Measurements from ENCODE around the gene IGSF8. TPM values are rescaled to one million over a fixed set of nuclear protein-coding genes. Genes with fewer than 3 reads are reported as not detected.

IGSF8 gene
- total RNA-seq, 1 donor from 2014 or later: 42.8 TPM

- Histone ChIP-seq H3K27me3 (ENCODE audit: insufficient read depth, low read length) (peaks cover 57% of the 10 kb centered on the region), H3K79me2 (ENCODE audit: insufficient read depth, low read length) (no peaks in the 10 kb centered on the region), H3K36me3 (ENCODE audit: insufficient read depth, low read length) (no peaks in the 10 kb centered on the region), H4K20me1 (ENCODE audit: insufficient read depth, low read length) (no peaks in the 10 kb centered on the region), H3K9me3 (ENCODE audit: insufficient read depth, low read depth, low read length) (no peaks in the 10 kb centered on the region), H2AFZ (ENCODE audit: low read depth, low read length) (no peak overlapping the region), H3K4me2 (ENCODE audit: low read length) (no peak overlapping the region), H3K4me1 (ENCODE audit: insufficient read depth, low read length) (peaks cover 3% of the 10 kb centered on the region), H3K9ac (ENCODE audit: low read length) (no peak overlapping the region), H3K4me3 (ENCODE audit: insufficient read depth, low read depth, low read length) (no peak overlapping the region), H3K27ac (ENCODE audit: low read depth, low read length) (no peak overlapping the region)
- no peak overlapping the region for H3K27ac Mint-ChIP-seq (ENCODE audit: unreplicated experiment)
- DNase-seq (ENCODE audit: low read depth) (no peak), FAIRE-seq (no peak)
- H3K27me3 Mint-ChIP-seq (ENCODE audit: low read depth, unreplicated experiment): peaks cover 58% of the 10 kb centered on the region
- peaks cover 2% of the 10 kb centered on the region for H3K9me3 Mint-ChIP-seq (ENCODE audit: unreplicated experiment)
- TF ChIP-seq EZH2 (IDR thresholded peaks at IDR 0.05; ENCODE audit: insufficient read depth, low read length): no peak
- TF ChIP-seq, protein P1, sequence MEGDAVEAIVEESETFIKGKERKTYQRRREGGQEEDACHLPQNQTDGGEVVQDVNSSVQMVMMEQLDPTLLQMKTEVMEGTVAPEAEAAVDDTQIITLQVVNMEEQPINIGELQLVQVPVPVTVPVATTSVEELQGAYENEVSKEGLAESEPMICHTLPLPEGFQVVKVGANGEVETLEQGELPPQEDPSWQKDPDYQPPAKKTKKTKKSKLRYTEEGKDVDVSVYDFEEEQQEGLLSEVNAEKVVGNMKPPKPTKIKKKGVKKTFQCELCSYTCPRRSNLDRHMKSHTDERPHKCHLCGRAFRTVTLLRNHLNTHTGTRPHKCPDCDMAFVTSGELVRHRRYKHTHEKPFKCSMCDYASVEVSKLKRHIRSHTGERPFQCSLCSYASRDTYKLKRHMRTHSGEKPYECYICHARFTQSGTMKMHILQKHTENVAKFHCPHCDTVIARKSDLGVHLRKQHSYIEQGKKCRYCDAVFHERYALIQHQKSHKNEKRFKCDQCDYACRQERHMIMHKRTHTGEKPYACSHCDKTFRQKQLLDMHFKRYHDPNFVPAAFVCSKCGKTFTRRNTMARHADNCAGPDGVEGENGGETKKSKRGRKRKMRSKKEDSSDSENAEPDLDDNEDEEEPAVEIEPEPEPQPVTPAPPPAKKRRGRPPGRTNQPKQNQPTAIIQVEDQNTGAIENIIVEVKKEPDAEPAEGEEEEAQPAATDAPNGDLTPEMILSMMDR (IDR thresholded peaks at IDR 0.05; ENCODE audit: insufficient read depth, low read depth, low read length): no peak
- H3K4me3 Mint-ChIP-seq (ENCODE audit: unreplicated experiment): no peak overlapping the region
- peaks cover 2% of the 10 kb centered on the region for H3K36me3 Mint-ChIP-seq (ENCODE audit: low read depth, unreplicated experiment)
- H3K4me1 Mint-ChIP-seq (ENCODE audit: low read depth, unreplicated experiment): peaks cover 8% of the 10 kb centered on the region
These were observed 30.2 kb downstream of the IGSF8 start for GRCh38 chr1:160068225-160068624.

DNA sequence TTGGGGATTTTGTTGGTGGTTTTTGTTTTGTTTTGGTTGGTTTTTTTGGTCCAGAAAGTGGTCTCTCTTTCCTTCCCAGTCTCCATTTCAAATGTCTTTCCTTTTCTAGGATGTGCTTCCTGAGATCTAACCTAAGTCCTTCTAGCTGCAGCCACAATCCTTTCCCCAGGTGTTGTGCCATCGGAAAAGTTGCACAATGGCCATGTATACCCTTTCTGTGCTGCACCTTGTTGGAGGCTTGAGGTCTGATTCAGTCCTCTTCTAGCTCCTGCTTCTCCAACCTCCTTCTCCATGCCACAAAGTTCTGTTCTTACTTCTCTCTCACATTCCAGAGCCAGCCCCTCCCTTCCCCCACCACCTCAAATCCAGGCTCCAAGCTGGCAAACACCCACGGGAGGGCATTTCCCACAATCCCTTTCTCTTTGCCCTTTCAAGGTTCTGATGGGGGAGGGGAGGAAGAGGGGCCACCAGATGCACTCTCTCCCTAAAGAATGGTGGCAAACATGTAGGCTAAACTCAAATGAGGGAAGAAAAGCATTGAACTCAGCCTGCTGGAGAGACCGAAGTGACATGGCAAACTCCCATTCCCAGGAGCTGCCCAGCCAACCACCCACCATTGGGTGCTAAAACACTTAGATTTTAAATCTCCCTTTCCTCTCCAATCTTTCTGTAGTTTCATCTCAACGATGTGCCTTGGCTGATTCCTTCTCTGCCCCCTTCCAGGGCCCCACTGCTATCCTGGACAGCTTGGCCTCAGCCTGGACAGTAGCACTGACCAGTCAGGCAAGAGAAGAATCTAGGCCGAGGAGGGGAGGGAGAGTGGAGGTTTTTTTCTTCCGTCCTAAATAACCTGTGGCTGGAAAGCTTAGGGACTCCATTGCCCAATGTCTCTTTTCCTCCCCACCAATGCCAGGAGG lies 31.3 kb downstream of the IGSF8 start:
- H3K27ac Mint-ChIP-seq (ENCODE audit: unreplicated experiment): no peak overlapping the region
- H3K4me2 ChIP-seq (ENCODE audit: low read length): no peak overlapping the region
- H3K79me2 ChIP-seq (ENCODE audit: insufficient read depth, low read length): no peaks in the 10 kb centered on the region
- H3K36me3 ChIP-seq (ENCODE audit: insufficient read depth, low read length): no peaks in the 10 kb centered on the region
- peaks cover 2% of the 10 kb centered on the region for H3K9me3 Mint-ChIP-seq (ENCODE audit: unreplicated experiment)
- no peak overlapping the region for H3K4me3 ChIP-seq (ENCODE audit: insufficient read depth, low read depth, low read length)
- TF ChIP-seq, protein P1 (IDR thresholded peaks at IDR 0.05; ENCODE audit: insufficient read depth, low read depth, low read length): no peak
- no peak for TF ChIP-seq EZH2 (IDR thresholded peaks at IDR 0.05; ENCODE audit: insufficient read depth, low read length)
- H3K9ac ChIP-seq (ENCODE audit: low read length): no peak overlapping the region
- H3K27me3 Mint-ChIP-seq (ENCODE audit: low read depth, unreplicated experiment): peaks cover 54% of the 10 kb centered on the region
- DNase-seq (ENCODE audit: low read depth) (no peak), FAIRE-seq (no peak)
- H3K4me1 ChIP-seq (ENCODE audit: insufficient read depth, low read length): peaks cover 3% of the 10 kb centered on the region
- H2AFZ ChIP-seq (ENCODE audit: low read depth, low read length): no peak overlapping the region
- H3K27me3 ChIP-seq (ENCODE audit: insufficient read depth, low read length): peaks cover 63% of the 10 kb centered on the region
- H3K36me3 Mint-ChIP-seq (ENCODE audit: low read depth, unreplicated experiment): peaks cover 2% of the 10 kb centered on the region
- H3K27ac ChIP-seq (ENCODE audit: low read depth, low read length): no peak overlapping the region
- peaks cover 8% of the 10 kb centered on the region for H3K4me1 Mint-ChIP-seq (ENCODE audit: low read depth, unreplicated experiment)
- H3K4me3 Mint-ChIP-seq (ENCODE audit: unreplicated experiment): no peak overlapping the region
- H4K20me1 ChIP-seq (ENCODE audit: insufficient read depth, low read length): no peaks in the 10 kb centered on the region
- no peaks in the 10 kb centered on the region for H3K9me3 ChIP-seq (ENCODE audit: insufficient read depth, low read depth, low read length)

DNA sequence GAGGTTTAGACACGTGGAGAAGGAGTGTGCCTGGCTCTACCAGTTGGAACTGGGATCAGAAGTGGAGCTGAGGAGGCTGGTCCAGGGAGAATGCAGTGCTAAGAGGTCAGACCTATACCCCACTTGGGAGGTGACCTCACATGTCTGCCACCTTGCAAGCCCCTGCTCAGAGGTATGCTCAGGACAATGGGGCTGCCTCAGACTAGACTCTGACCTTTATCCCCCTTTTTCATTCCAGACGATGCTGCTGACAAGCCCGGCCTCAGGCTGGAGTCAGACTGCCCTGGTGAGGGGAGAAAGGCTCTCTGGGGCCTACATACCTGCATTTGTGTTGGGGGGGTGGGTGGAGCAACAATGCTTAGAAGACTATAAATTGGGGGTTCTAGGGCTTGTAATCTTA lies 33.7 kb downstream of the IGSF8 start:
- FAIRE-seq: no peak
- Histone ChIP-seq H3K9ac (ENCODE audit: low read length) (no peak overlapping the region), H3K9me3 (ENCODE audit: insufficient read depth, low read depth, low read length) (no peaks in the 10 kb centered on the region), H3K4me2 (ENCODE audit: low read length) (no peak overlapping the region), H3K27me3 (ENCODE audit: insufficient read depth, low read length) (peaks cover 54% of the 10 kb centered on the region), H3K4me1 (ENCODE audit: insufficient read depth, low read length) (no peaks in the 10 kb centered on the region), H3K79me2 (ENCODE audit: insufficient read depth, low read length) (no peaks in the 10 kb centered on the region), H3K27ac (ENCODE audit: low read depth, low read length) (no peak overlapping the region), H4K20me1 (ENCODE audit: insufficient read depth, low read length) (no peaks in the 10 kb centered on the region), H3K4me3 (ENCODE audit: insufficient read depth, low read depth, low read length) (no peak overlapping the region), H3K36me3 (ENCODE audit: insufficient read depth, low read length) (no peaks in the 10 kb centered on the region), H2AFZ (ENCODE audit: low read depth, low read length) (no peak overlapping the region)
- TF ChIP-seq, protein P1 (IDR thresholded peaks at IDR 0.05; ENCODE audit: insufficient read depth, low read depth, low read length): no peak
- TF ChIP-seq EZH2 (IDR thresholded peaks at IDR 0.05; ENCODE audit: insufficient read depth, low read length): no peak
- DNase-seq (ENCODE audit: low read depth): no peak
- H3K27ac Mint-ChIP-seq (ENCODE audit: unreplicated experiment): no peak overlapping the region
- H3K9me3 Mint-ChIP-seq (ENCODE audit: unreplicated experiment): peaks cover 2% of the 10 kb centered on the region
- H3K36me3 Mint-ChIP-seq (ENCODE audit: low read depth, unreplicated experiment): no peaks in the 10 kb centered on the region
- H3K27me3 Mint-ChIP-seq (ENCODE audit: low read depth, unreplicated experiment): peaks cover 42% of the 10 kb centered on the region
- no peak overlapping the region for H3K4me3 Mint-ChIP-seq (ENCODE audit: unreplicated experiment)
- H3K4me1 Mint-ChIP-seq (ENCODE audit: low read depth, unreplicated experiment): peaks cover 6% of the 10 kb centered on the region
